HG02610 (cell line): ENCODE measurements around the gene MYZAP.

Experiments
- ATAC-seq: cut with Tn5 transposase; IDR thresholded peaks from one replicate; pipeline ENCODE4 v1.9.1; 2021; ENCODE audit warnings: mild to moderate bottlenecking, moderate library complexity; ENCODE audit not compliant: unreplicated experiment

MYZAP gene

GRCh38 chr15:57619746-57620145 is 28.0 kb downstream of the MYZAP start:
- no peak for ATAC-seq

- no peak for ATAC-seq
Measured at GRCh38 chr15:57624730-57625129, 33.0 kb downstream of the MYZAP start.

- ATAC-seq, result no peak
Measured at GRCh38 chr15:57625703-57626448, 34.2 kb downstream of the MYZAP start.

GRCh38 chr15:57626713-57627440 is 35.2 kb downstream of the MYZAP start:
- no peak for ATAC-seq

GRCh38 chr15:57631386-57632110 is 39.8 kb downstream of the MYZAP start:
- no peak for ATAC-seq

- no peak for ATAC-seq
Measured at GRCh38 chr15:57634290-57634689, 42.6 kb downstream of the MYZAP start.

GRCh38 chr15:57635300-57635909 is 43.7 kb downstream of the MYZAP start:
- no peak for ATAC-seq

- no peak for ATAC-seq
Measured at GRCh38 chr15:57637846-57638245, 46.1 kb downstream of the MYZAP start.

- no peak for ATAC-seq
Measured at GRCh38 chr15:57639306-57639705, 47.6 kb downstream of the MYZAP start.

GRCh38 chr15:57640930-57641682 is 49.4 kb downstream of the MYZAP start:
- ATAC-seq, result no peak

GRCh38 chr15:57643826-57644225 is 52.1 kb downstream of the MYZAP start:
- ATAC-seq, result no peak

- no peak for ATAC-seq
Measured at GRCh38 chr15:57646087-57646486, 54.4 kb downstream of the MYZAP start.

GRCh38 chr15:57647071-57647790 is 55.5 kb downstream of the MYZAP start:
- no peak for ATAC-seq

GRCh38 chr15:57647791-57648130 is 56.1 kb downstream of the MYZAP start:
- ATAC-seq, result no peak

GRCh38 chr15:57649138-57649537 is 57.4 kb downstream of the MYZAP start:
- ATAC-seq, result no peak

- ATAC-seq, result no peak
Measured at GRCh38 chr15:57651445-57651844, 59.7 kb downstream of the MYZAP start.

- no peak for ATAC-seq
Measured at GRCh38 chr15:57652481-57652880, 60.8 kb downstream of the MYZAP start.

- no peak for ATAC-seq
Measured at GRCh38 chr15:57654153-57654852, 62.6 kb downstream of the MYZAP start.

- no peak for ATAC-seq
Measured at GRCh38 chr15:57655053-57655452, 63.3 kb downstream of the MYZAP start.
